GM20431 (cell line): Measurements from ENCODE around the gene SKAP1.

Experiments
- in situ Hi-C: fragments of 300-500 bp; cut with MseI, MboI; formaldehyde crosslinking; loops from one replicate; pipeline ENCODE4 v1.15.0; 2020; ENCODE audit warnings: low sequenced_read_pairs; ENCODE audit not compliant: unreplicated experiment

SKAP1 gene

GRCh38 chr17:48429638-48430586 lies at the start of gene SKAP1:
Gene SKAP1, minus strand, starts transcription at chr17:48430214.
- in situ Hi-C loops, result no loop called here

DNA sequence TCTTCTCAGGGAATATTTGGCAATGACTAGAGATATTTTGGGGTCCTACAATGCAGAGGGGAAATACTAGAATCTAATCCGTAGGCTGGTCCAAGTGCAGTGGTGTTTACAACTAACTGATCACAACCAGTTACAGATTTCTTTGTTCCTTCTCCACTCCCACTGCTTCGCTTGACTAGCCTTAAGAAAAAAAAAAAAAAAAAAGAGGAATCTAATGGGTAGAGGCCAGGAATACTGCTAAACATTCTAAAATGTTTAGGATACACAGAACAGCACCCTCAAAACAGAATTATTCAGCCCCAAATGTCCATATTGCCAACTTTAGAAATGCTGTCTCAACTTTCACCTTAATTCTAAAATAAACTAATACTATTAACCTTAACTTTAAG lies 49.0 kb upstream of the SKAP1 start:
- in situ Hi-C loops, result no loop called here

GRCh38 chr17:48478224-48479013 lies 48.4 kb upstream of the SKAP1 start:
- in situ Hi-C loops, result no loop called here

DNA sequence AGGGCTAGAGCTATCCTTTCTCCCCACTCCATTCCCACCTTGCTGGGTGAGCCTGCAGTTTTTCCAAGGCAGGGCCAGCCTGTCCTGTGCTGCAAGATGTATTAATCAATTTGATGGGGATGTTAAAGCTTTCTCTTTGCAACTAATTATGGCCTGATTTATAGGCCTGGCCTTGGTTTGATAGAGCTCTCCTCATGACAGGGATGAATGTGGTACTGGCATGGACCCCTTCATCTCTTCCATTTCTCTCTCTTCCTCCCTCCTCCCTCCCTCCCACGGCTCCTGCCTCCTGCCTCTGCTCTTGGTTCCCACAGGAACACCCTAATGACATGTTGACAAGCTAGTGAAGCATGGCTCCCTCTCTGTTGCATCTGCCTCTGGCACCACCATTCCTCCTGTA lies 47.2 kb upstream of the SKAP1 start:
- in situ Hi-C loops, result no loop called here

DNA sequence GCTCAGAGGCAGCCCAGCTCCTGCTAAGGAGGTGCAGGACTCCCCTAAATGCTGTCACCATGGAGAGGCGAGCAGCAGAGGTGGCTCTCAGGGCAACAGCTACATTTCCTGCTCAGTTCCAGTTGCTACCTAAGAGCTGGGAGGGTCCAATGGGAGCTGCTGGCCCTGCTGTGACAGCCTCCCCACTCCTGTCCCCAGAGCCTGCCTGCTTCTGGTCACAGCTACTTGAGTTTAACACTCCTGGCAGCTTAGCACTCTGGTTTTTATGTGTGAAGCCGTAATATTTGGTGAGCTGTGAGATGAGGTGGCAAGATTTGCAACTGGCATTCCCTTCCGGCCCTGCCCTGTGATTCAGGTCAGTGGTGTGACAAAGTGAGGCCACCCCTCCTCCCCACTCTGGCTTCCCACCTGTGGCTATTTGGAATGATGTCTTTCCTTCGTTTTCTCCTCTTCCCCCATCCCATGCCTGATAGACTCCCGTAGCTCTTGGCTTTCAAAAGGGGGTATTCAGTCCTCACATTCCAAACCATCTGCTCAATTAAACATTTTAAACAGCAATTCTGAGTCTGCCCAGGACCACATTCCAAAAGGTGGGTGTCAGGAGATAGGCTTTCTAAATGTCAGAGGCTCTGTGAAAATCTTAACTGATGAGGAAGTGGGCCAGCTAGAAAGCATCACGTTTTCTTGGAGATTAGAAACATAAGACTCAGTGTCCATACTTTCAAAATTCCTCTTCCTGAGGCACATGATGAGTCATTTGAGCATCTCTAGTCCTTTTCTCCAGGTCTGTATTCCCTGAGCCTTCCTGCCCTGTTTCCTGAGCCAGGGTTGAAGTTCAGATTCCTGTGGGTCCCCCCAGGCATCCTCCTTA lies 42.6 kb upstream of the SKAP1 start:
- in situ Hi-C loops, result no loop called here

DNA sequence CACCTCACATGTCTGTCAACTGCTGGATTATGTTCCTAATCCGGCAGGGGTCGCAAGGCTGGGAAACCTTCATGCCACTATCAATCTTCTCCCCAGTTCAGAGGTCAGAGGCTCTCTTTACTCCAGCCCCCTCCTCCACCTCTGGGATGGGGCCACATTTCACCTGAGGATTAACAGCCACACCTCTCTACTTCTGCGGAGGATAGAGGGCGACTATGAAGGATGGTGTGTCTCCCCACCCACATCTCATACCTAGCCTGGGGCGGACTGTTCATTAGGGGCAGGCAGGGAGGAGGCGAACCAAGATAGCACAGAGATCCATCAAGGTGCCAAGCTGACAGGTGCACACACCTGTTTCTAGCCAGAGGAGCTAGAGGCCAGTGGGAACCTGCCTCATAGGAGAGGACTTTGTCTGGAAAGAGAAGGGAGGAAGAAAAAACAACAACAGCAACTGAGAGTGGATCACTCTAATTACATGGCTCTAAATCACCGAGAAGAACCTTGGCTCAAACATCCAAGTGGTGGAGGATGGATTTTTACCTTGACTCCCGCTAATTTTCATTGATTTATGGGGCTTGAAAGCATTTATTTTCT lies 41.9 kb upstream of the SKAP1 start:
- in situ Hi-C loops, result no loop called here

- in situ Hi-C loops, result no loop called here
These were observed 40.5 kb upstream of the SKAP1 start for GRCh38 chr17:48470388-48471034.

DNA sequence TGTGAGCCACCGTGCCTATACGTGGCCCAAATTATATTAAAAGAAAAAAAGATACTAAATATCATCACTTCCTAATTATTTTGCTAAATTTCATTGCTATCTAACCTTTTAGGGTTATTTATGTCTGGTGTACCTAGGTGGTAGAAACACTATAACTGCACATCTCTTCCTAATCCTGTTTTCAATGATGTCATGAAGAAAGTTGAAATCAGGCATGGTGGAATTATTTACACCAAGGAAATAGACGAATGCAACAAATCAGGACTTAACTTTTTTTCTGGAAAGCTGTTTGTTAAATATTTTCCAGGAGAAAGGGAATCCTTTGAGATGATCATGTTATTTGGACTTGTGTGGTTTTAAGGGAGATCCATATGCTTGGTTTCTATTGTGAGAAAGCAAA lies 39.2 kb upstream of the SKAP1 start:
- in situ Hi-C loops, result no loop called here

DNA sequence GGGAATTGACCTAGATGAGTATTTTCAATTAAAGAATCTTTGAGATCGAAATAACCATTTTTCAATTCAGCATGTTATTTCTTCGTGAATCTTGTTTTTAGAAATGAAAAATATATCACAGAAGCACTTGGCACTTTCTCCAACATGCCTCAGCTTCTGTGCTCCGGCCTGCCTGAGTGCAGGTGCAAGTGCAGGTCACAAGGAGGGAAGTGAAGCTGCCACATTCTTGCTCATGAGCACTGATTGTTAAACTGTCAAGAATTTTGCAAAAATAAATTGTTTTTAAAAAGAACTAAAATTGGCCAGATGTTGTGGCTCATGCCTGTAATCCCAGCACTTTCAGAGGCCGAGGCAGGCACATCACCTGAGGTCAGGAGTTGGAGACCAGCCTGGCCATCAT lies 38.3 kb upstream of the SKAP1 start:
- in situ Hi-C loops, result no loop called here

- in situ Hi-C loops, result no loop called here
These were observed 35.9 kb upstream of the SKAP1 start for GRCh38 chr17:48465884-48466283.

DNA sequence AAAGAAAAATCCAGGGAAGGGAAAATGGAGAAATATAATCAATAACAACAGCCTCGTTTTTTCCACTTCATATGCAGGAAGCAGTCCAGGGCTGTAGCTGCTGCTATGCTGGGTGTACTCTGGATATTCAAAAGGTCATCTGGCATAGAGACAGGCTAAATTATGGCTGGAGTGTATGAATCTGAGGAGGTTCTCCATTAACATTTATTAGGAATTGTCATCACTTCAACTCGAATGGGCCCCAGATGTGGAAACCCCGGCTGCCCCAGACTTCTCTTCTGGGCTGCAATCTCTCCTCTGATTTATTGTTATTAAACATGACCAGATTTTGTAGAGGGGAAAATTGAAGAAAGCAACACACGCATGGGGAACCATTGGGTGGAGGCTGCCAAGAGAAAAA lies 33.5 kb upstream of the SKAP1 start:
- in situ Hi-C loops, result no loop called here

DNA sequence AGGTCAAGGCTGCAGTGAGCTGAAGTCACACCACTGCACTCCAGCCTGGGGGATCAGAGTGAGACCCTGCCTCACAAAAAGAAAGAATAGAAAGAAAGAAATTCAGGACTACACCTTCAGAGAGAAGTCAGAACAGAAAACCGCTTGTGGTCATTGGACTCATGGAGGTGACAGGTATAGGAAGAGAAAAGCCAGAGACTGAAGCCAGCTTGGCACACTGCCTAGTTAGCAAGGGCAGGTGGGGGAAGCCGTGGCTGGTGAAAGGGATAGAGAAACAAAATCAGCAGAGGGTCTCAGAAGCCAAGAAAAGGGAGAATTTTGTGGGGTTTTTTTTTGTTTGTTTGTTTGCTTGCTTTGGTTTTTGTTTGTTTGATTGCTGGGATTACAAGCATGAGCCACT lies 32.9 kb upstream of the SKAP1 start:
- in situ Hi-C loops, result no loop called here

DNA sequence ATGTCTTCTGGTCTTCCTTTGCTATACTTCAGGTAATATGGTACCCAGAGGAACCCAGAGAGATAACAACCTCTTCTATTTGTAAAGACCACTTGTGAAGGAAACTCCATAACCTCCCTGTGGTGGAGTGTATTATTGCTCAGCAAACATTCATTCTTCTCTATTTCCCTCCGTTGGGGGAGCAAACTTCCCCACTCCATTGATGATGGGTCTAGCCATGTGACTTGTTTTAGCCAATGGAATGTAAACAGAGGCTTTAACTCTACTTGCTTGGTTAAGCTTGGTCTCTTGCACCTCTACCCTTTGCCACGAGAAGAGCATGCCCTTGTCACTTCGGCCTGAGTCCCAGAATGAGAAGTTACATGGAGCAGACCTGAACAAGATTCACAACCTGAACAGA lies 30.0 kb upstream of the SKAP1 start:
- in situ Hi-C loops, result no loop called here

- in situ Hi-C loops, result loop anchor here (10.0 kb wide), 1 partner anchor 114 kb away; no protein-coding TSS in a partner anchor
These were observed 29.2 kb upstream of the SKAP1 start for GRCh38 chr17:48459070-48459844.

- in situ Hi-C loops, result loop anchor here (10.0 kb wide), 1 partner anchor 112 kb away; no protein-coding TSS in a partner anchor
These were observed 27.2 kb upstream of the SKAP1 start for GRCh38 chr17:48457080-48457836.

- in situ Hi-C loops, result loop anchor here (10.0 kb wide), 1 partner anchor 112 kb away; no protein-coding TSS in a partner anchor
These were observed 26.6 kb upstream of the SKAP1 start for GRCh38 chr17:48456589-48456988.

DNA sequence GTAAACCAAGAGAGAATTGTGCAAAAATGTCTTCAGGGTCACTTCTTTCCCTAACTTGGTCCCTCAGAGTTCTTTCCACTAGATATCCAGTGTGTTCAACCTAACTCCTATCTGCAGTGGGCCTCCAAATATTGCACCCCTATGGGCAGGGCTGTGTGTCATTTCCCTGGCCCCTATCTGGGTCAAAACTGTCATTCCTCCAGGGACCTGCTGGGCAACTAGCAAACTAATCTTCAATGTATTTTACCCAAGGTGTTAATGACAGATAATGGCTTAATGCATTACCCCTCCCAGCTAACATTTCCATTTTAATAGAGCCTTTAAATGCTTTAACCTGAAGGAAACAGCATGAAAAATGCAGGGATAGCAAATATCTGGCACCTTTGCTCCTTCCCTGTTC lies 25.8 kb upstream of the SKAP1 start:
- in situ Hi-C loops, result loop anchor here (10.0 kb wide), 1 partner anchor 111 kb away; no protein-coding TSS in a partner anchor

- in situ Hi-C loops, result loop anchor here (10.0 kb wide), 1 partner anchor 109 kb away; no protein-coding TSS in a partner anchor
These were observed 23.4 kb upstream of the SKAP1 start for GRCh38 chr17:48453447-48453846.
